MM.1S (cell line): ENCODE measurements around the gene MAP2K3.

Experiments
- DNase-seq: peaks from one replicate; pipeline ENCODE4 v3.0.0-alpha.2; 2015
- H2AFZ ChIP-seq: fragments of 300-600 bp; sonication (generic); 2 replicates; pipeline ENCODE4 v1.6.0; 2016; ENCODE audit warnings: antibody characterized with exemption, low read length
- H3F3A ChIP-seq: fragments of 300-600 bp; sonication (generic); 2 replicates; pipeline ENCODE4 v1.6.1; 2016; ENCODE audit warnings: mild to moderate bottlenecking, antibody characterized with exemption, low read length, moderate library complexity, mixed read lengths; ENCODE audit not compliant: insufficient read depth
- H3K27ac ChIP-seq: fragments of 300-600 bp; sonication (generic); 2 replicates; pipeline ENCODE4 v1.5.1; 2016; ENCODE audit warnings: mild to moderate bottlenecking, low read length
- H3K27me3 ChIP-seq: fragments of 300-600 bp; sonication (generic); replicated peaks from 2 replicates; pipeline ENCODE4 v1.6.0; 2016; ENCODE audit warnings: low read length; ENCODE audit not compliant: insufficient read depth
- H3K36me3 ChIP-seq: fragments of 300-600 bp; sonication (generic); replicated peaks from 2 replicates; pipeline ENCODE4 v1.6.1; 2016; ENCODE audit warnings: mild to moderate bottlenecking, low read length, mixed read lengths; ENCODE audit not compliant: insufficient read depth
- H3K4me1 ChIP-seq: fragments of 300-600 bp; sonication (generic); 2 replicates; pipeline ENCODE4 v1.6.1; 2016; ENCODE audit warnings: low read length, mixed read lengths
- H3K4me2 ChIP-seq: fragments of 300-600 bp; sonication (generic); 2 replicates; pipeline ENCODE4 v1.6.0; 2016; ENCODE audit warnings: low read depth, low read length
- H3K4me3 ChIP-seq: fragments of 300-600 bp; sonication (generic); 2 replicates; pipeline ENCODE4 v1.5.1; 2016; ENCODE audit warnings: low read length, mixed read lengths
- H3K79me2 ChIP-seq: fragments of 300-600 bp; sonication (generic); 2 replicates; pipeline ENCODE4 v1.6.1; 2016; ENCODE audit warnings: mixed run types, low read length, mixed read lengths
- H3K9ac ChIP-seq: fragments of 300-600 bp; sonication (generic); 2 replicates; pipeline ENCODE4 v1.6.1; 2016; ENCODE audit warnings: low read length, mixed read lengths
- H3K9me2 ChIP-seq: fragments of 300-600 bp; sonication (generic); replicated peaks from 2 replicates; pipeline ENCODE4 v1.6.1; 2016; ENCODE audit warnings: mild to moderate bottlenecking, low read length, mixed read lengths; ENCODE audit not compliant: insufficient read depth
- H3K9me3 ChIP-seq: fragments of 300-600 bp; sonication (generic); replicated peaks from 2 replicates; pipeline ENCODE4 v1.6.1; 2016; ENCODE audit warnings: mild to moderate bottlenecking, low read length, mixed read lengths; ENCODE audit not compliant: insufficient read depth
- H4K20me1 ChIP-seq: fragments of 300-600 bp; sonication (generic); 2 replicates; pipeline ENCODE4 v1.6.1; 2016; ENCODE audit warnings: mild to moderate bottlenecking, low read length, moderate library complexity, mixed read lengths; ENCODE audit not compliant: insufficient read depth
- EZH2 ChIP-seq: fragments of 300-600 bp; sonication (generic); optimal IDR thresholded peaks from 2 replicates; pipeline ENCODE3; 2017; ENCODE audit warnings: low read depth, mild to moderate bottlenecking, antibody characterized with exemption, low read length, mixed read lengths
- EZH2phosphoT487 ChIP-seq: fragments of 300-600 bp; sonication (generic); IDR thresholded peaks from 2 replicates; pipeline ENCODE4 v1.6.1; 2018; ENCODE audit warnings: antibody characterized with exemption, low read length
- TF ChIP-seq, protein P1 (sequence below): fragments of 300-600 bp; sonication (generic); IDR thresholded peaks from 2 replicates; pipeline ENCODE4 v1.5.1; 2016; ENCODE audit warnings: antibody characterized with exemption, low read length, mixed read lengths

MAP2K3 gene

DNA sequence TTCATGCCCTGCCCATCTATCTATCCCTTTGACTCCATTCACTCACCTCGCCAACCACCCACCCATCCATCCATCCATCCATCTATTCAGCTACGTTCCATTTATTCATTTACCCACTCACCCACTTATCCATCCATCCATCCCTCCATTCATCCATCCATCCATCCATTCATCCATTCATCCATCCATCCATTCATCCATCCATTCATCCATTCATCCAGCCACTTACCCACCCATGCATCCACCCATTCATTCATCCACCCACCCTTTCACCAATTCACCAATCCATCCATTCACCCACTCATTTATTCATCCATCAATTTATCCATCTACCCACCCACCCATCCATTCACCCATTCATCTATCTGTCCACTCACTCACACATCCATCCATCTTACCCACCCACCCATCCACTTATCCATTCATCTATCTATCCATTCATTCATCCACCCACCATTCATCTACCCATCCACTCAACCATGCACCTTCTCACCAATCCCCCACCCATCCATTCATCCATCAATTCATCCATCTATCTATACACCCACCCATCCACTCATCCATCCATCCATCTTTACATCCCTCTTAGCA, 72.1 kb downstream of the MAP2K3 start:
- H3K79me2 ChIP-seq: no peaks in the 10 kb centered on the region
- no peaks in the 10 kb centered on the region for H3K36me3 ChIP-seq
- H3K4me1 ChIP-seq: no peaks in the 10 kb centered on the region
- H3K27me3 ChIP-seq: peaks cover 54% of the 10 kb centered on the region
- H3K4me2 ChIP-seq: no peak overlapping the region
- H2AFZ ChIP-seq: no peak overlapping the region
- no peaks in the 10 kb centered on the region for H3K9me2 ChIP-seq
- H3K9me3 ChIP-seq: no peaks in the 10 kb centered on the region
- H3K4me3 ChIP-seq: no peak overlapping the region
- H3K9ac ChIP-seq: no peak overlapping the region
- DNase-seq: no peak
- TF ChIP-seq EZH2: no peak
- no peak for TF ChIP-seq EZH2phosphoT487
- TF ChIP-seq, protein P1, sequence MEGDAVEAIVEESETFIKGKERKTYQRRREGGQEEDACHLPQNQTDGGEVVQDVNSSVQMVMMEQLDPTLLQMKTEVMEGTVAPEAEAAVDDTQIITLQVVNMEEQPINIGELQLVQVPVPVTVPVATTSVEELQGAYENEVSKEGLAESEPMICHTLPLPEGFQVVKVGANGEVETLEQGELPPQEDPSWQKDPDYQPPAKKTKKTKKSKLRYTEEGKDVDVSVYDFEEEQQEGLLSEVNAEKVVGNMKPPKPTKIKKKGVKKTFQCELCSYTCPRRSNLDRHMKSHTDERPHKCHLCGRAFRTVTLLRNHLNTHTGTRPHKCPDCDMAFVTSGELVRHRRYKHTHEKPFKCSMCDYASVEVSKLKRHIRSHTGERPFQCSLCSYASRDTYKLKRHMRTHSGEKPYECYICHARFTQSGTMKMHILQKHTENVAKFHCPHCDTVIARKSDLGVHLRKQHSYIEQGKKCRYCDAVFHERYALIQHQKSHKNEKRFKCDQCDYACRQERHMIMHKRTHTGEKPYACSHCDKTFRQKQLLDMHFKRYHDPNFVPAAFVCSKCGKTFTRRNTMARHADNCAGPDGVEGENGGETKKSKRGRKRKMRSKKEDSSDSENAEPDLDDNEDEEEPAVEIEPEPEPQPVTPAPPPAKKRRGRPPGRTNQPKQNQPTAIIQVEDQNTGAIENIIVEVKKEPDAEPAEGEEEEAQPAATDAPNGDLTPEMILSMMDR: no peak
- no peaks in the 10 kb centered on the region for H4K20me1 ChIP-seq
- no peak overlapping the region for H3K27ac ChIP-seq
- no peaks in the 10 kb centered on the region for H3F3A ChIP-seq

- H2AFZ ChIP-seq: no peak overlapping the region
- TF ChIP-seq EZH2phosphoT487 (no peak), EZH2 (no peak)
- TF ChIP-seq, protein P1: no peak
Measured at GRCh38 chr17:21357281-21357680, 72.8 kb downstream of the MAP2K3 start.

GRCh38 chr17:21357696-21358656, 73.5 kb downstream of the MAP2K3 start:
- Histone ChIP-seq H3K9ac (no peak overlapping the region), H3K27me3 (peaks cover 59% of the 10 kb centered on the region), H3K4me3 (no peak overlapping the region), H3K36me3 (no peaks in the 10 kb centered on the region), H3K79me2 (no peaks in the 10 kb centered on the region), H3K9me2 (no peaks in the 10 kb centered on the region), H3K4me2 (no peak overlapping the region), H3K4me1 (no peaks in the 10 kb centered on the region), H4K20me1 (no peaks in the 10 kb centered on the region), H3K27ac (no peak overlapping the region), H3F3A (no peaks in the 10 kb centered on the region), H2AFZ (no peak overlapping the region), H3K9me3 (no peaks in the 10 kb centered on the region)
- TF ChIP-seq EZH2phosphoT487 (no peak), EZH2 (no peak)
- TF ChIP-seq, protein P1: no peak
- DNase-seq: no peak

More at GRCh38 chr17:21357281-21357680, 72.8 kb downstream of the MAP2K3 start:
- Histone ChIP-seq H3K27me3 (peaks cover 61% of the 10 kb centered on the region), H4K20me1 (no peaks in the 10 kb centered on the region), H3K4me3 (no peak overlapping the region), H3K27ac (no peak overlapping the region), H3K4me2 (no peak overlapping the region), H3F3A (no peaks in the 10 kb centered on the region), H3K9me2 (no peaks in the 10 kb centered on the region), H3K9me3 (no peaks in the 10 kb centered on the region), H3K4me1 (no peaks in the 10 kb centered on the region), H3K9ac (no peak overlapping the region), H3K79me2 (no peaks in the 10 kb centered on the region), H3K36me3 (no peaks in the 10 kb centered on the region)
- DNase-seq: no peak
